Activated CD8-positive, alpha-beta memory T cell treated with anti-CD3 and anti-CD28 coated beads, Interleukin-2, amount 10 ng/mL, durations not matched to agents 7 days and 5 days (primary cell): ENCODE results near the gene VEGFB. TPM values are rescaled to one million over a fixed set of nuclear protein-coding genes. Genes with fewer than 3 reads are reported as not detected.

ENCODE experiments used
- ATAC-seq: fragments of 150-1000 bp; cut with Tn5 transposase; one replicate; pipeline ENCODE4 v1.10.0; 2021; ENCODE audit warnings: moderate library complexity
- CTCF ChIA-PET: fragments of 350-600 bp; sonication (Branson Sonifier 250); formaldehyde crosslinking; loops from one replicate; lab custom pipeline; 2021; ENCODE audit warnings: antibody characterized with exemption; lab: Charles Lee
- DNase-seq: peaks from one replicate; pipeline ENCODE4 v3.0.0-alpha.2; 2020
- H3K27ac Mint-ChIP-seq: one replicate; pipeline ENCODE4 v1.8.0; 2021; ENCODE audit warnings: mild to moderate bottlenecking, mixed read lengths
- H3K27me3 Mint-ChIP-seq: one replicate; pipeline ENCODE4 v1.8.0; 2021; ENCODE audit warnings: mixed read lengths
- H3K36me3 Mint-ChIP-seq: one replicate; pipeline ENCODE4 v1.8.0; 2021; ENCODE audit warnings: mild to moderate bottlenecking, mixed read lengths
- H3K4me1 Mint-ChIP-seq: one replicate; pipeline ENCODE4 v1.8.0; 2021; ENCODE audit warnings: mixed read lengths
- H3K4me3 Mint-ChIP-seq: one replicate; pipeline ENCODE4 v1.8.0; 2021; ENCODE audit warnings: mild to moderate bottlenecking, moderate library complexity, mixed read lengths
- H3K9me3 Mint-ChIP-seq: one replicate; pipeline ENCODE4 v1.8.0; 2022; ENCODE audit warnings: low read depth, mixed read lengths
- total RNA-seq, 2 experiments: library from RNA; stranded (reverse); gene quantifications; one replicate each; pipeline ENCODE4 v1.2.3, GENCODE V29; 2021

VEGFB gene
- total RNA-seq, 2 experiments from 2014 or later = 53.4 to 54.8 TPM

GRCh38 chr11:64229090-64229743, 5.2 kb upstream of the VEGFB start:
- no peak for ATAC-seq
- Mint-ChIP-seq H3K4me1 (peaks cover 49% of the 10 kb centered on the region), H3K4me3 (peak overlapping the region; percentile 76), H3K36me3 (peaks cover 1% of the 10 kb centered on the region), H3K27ac (peak overlapping the region; percentile 85), H3K9me3 (no peaks in the 10 kb centered on the region), H3K27me3 (no peaks in the 10 kb centered on the region)
- DNase-seq = no peak
- CTCF ChIA-PET = interaction anchor here (0.6 to 3.5 kb wide), 6 partner anchors 22 to 102 kb away, joined by 3 to 18 read pairs (median 4); partner anchors contain the start of genes FERMT3 and PLCB3

DNA sequence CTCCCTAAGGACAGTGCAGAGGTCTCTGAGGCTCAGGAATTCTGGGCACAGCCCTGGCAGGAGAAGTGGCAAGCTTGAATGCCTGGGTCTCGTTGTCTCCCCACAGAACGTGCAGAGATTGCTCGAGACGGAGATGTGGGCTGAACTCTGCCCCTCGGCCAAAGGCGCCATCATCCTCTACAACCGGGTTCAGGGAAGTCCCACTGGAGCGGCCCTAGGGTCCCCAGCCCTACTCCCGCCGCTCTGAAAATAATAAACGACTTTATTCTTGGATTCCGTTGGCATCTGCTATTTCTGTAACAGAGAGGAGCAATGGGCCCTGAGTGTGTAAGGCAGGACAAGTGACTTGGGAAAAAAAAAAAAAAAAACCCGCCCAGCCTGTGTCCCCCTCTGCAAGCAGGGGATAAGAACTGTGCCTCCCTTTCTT, 4.6 kb upstream of the VEGFB start:
- Mint-ChIP-seq H3K36me3 (peaks cover 1% of the 10 kb centered on the region), H3K27ac (peak overlapping the region; percentile 85), H3K9me3 (no peaks in the 10 kb centered on the region), H3K4me3 (peak overlapping the region; percentile 76), H3K27me3 (no peaks in the 10 kb centered on the region), H3K4me1 (peaks cover 45% of the 10 kb centered on the region)
- ATAC-seq = no peak
- DNase-seq = no peak
- CTCF ChIA-PET = interaction anchor here (1.0 to 3.5 kb wide), 4 partner anchors 23 to 102 kb away, joined by 3 to 18 read pairs (median 4); partner anchors contain the start of gene FERMT3

- H3K36me3 Mint-ChIP-seq = peaks cover 1% of the 10 kb centered on the region
- peak; percentile 62 for ATAC-seq
- CTCF ChIA-PET = interaction anchor here (1.0 to 3.5 kb wide), 5 partner anchors 15 to 101 kb away, joined by 3 to 18 read pairs (median 5); partner anchors contain the start of gene FERMT3
- no peaks in the 10 kb centered on the region for H3K27me3 Mint-ChIP-seq
- no peaks in the 10 kb centered on the region for H3K9me3 Mint-ChIP-seq
- peak within 1 kb of the TSS; percentile 85 for H3K27ac Mint-ChIP-seq
- peak within 1 kb of the TSS; percentile 76 for H3K4me3 Mint-ChIP-seq
- DNase-seq = peak; percentile 95
- H3K4me1 Mint-ChIP-seq = peaks cover 43% of the 10 kb centered on the region
Measured at GRCh38 chr11:64230171-64230984, 4.0 kb upstream of the VEGFB start, which contains the start of gene DNAJC4. Gene DNAJC4, plus strand, starts transcription at chr11:64230548. Its CDS starts 307 bp downstream, at chr11:64230855.

DNA sequence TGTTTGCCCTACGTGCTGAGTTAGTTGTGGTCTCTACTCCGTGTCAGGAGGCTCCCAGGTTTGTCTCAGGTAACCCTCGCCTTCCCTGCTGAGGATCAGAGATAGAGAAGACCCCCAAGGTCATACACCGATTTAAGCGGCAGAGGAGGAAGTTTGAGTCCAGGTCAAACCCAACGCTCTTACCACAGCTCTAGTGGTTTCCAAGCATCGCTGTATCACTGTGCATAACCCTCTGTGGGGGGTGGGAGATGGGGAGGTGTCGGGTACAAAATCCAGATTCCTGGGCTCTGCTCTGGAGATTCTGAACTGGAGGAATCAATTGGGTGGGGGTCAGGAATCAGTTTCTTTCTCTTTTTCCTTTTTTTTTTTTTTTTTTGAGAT, 3.4 kb upstream of the VEGFB start:
- H3K27ac Mint-ChIP-seq = peak overlapping the region; percentile 85
- ATAC-seq = no peak
- peaks cover 1% of the 10 kb centered on the region for H3K36me3 Mint-ChIP-seq
- no peak for DNase-seq
- peaks cover 48% of the 10 kb centered on the region for H3K4me1 Mint-ChIP-seq
- H3K27me3 Mint-ChIP-seq = no peaks in the 10 kb centered on the region
- CTCF ChIA-PET = interaction anchor here (1.0 to 3.5 kb wide), 4 partner anchors 10 to 29 kb away, joined by 3 to 18 read pairs (median 4); partner anchors contain the start of genes FERMT3 and FKBP2
- peak overlapping the region; percentile 76 for H3K4me3 Mint-ChIP-seq
- H3K9me3 Mint-ChIP-seq = no peaks in the 10 kb centered on the region

DNA sequence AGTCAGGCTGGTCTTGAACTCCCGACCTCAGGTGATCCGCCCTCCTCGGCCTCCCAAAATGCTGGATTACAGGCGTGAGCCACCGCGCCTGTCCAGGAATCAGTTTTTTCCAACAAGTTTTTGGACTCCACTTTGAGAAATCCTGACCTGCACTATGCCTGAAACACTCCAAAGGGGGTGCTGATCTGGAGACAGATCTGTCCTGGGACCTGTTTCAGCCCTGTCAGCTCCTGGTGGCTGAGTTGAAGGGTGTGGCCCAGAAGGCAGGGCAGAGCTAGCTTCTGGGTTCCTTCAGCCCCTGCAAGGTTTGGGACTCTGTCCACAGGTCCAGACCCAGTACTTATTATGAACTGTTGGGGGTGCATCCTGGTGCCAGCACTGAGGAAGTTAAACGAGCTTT, 2.8 kb upstream of the VEGFB start:
- DNase-seq (no peak), ATAC-seq (no peak)
- H3K4me1 Mint-ChIP-seq = peaks cover 48% of the 10 kb centered on the region
- H3K9me3 Mint-ChIP-seq = no peaks in the 10 kb centered on the region
- H3K27me3 Mint-ChIP-seq = no peaks in the 10 kb centered on the region
- CTCF ChIA-PET = interaction anchor here (1.0 to 3.5 kb wide), 3 partner anchors 10 to 25 kb away, joined by 4 to 18 read pairs (median 5); partner anchors contain the start of genes FERMT3 and FKBP2
- H3K36me3 Mint-ChIP-seq = peaks cover 1% of the 10 kb centered on the region
- peak overlapping the region; percentile 76 for H3K4me3 Mint-ChIP-seq
- H3K27ac Mint-ChIP-seq = no peak overlapping the region

- Mint-ChIP-seq H3K27ac (peak overlapping the region; percentile 23), H3K9me3 (no peaks in the 10 kb centered on the region), H3K36me3 (peaks cover 5% of the 10 kb centered on the region), H3K4me1 (peaks cover 45% of the 10 kb centered on the region), H3K4me3 (peak overlapping the region; percentile 76), H3K27me3 (no peaks in the 10 kb centered on the region)
- no peak for DNase-seq
- no peak for ATAC-seq
- CTCF ChIA-PET = interaction anchor here (1.0 to 3.5 kb wide), 3 partner anchors 9 to 28 kb away, joined by 4 to 18 read pairs (median 5); partner anchors contain the start of genes FERMT3 and FKBP2
Measured at GRCh38 chr11:64232182-64232966, 2.0 kb upstream of the VEGFB start.

DNA sequence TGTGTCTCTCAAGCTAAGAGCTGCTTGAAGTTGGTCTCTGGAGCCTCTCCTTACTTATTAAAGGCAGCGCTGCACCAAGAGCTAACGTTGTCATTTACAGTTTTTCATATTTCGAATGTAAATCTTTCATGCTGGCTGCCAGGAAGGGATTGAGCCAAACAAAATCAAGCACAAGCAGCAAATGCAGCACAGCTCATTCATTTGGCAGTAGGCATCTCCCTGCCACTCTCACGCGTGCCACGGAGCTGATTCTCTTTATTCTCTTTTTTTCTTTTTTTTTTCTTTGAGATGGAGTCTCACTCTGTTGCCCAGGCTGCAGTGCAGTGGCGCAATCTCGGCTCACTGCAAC, 1.4 kb upstream of the VEGFB start:
- DNase-seq (no peak), ATAC-seq (no peak)
- CTCF ChIA-PET = interaction anchor here (0.6 to 1.6 kb wide), 2 partner anchors 29 to 1501 kb away, joined by 4 to 5 read pairs; no protein-coding TSS in a partner anchor
- H3K27ac Mint-ChIP-seq = no peak overlapping the region
- H3K27me3 Mint-ChIP-seq = no peaks in the 10 kb centered on the region
- peaks cover 46% of the 10 kb centered on the region for H3K4me1 Mint-ChIP-seq
- H3K9me3 Mint-ChIP-seq = no peaks in the 10 kb centered on the region
- no peak overlapping the region for H3K4me3 Mint-ChIP-seq
- peaks cover 5% of the 10 kb centered on the region for H3K36me3 Mint-ChIP-seq

DNA sequence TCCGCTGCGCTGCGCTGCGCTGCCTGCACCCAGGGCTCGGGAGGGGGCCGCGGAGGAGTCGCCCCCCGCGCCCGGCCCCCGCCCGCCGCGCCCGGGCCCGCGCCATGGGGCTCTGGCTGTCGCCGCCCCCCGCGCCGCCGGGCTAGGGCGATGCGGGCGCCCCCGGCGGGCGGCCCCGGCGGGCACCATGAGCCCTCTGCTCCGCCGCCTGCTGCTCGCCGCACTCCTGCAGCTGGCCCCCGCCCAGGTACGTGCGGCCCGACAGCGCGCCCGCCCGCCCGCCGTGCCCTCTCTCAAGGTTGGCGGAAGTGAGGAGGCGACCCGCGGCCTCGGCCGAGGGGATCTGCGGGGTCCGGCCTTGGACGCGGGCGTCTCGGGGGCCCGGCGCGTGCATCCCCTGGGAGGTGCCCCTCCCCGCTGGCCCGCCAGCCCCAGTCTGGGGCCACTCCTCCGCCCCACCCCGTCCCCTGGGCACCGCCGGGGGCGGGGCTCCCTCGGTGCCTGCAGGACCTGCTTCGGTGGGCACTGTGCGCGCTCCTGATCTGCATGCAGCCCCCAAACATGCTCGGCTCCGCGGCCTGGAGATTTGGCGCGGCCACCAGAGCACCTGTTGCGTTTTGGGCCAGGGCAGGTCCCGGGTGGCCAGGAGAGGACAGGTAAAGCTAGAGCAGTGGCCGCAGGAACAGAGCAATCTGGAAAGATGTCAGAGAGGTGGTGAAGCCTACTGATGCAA, 429 bp downstream of the VEGFB start:
- Mint-ChIP-seq H3K4me1 (peaks cover 38% of the 10 kb centered on the region), H3K4me3 (peak overlapping the region; percentile 81), H3K27me3 (no peaks in the 10 kb centered on the region), H3K36me3 (peaks cover 3% of the 10 kb centered on the region), H3K9me3 (no peaks in the 10 kb centered on the region), H3K27ac (peak overlapping the region; percentile 73)
- ATAC-seq (peak; percentile 48), DNase-seq (peak; percentile 69)
- CTCF ChIA-PET = interaction anchor here (0.6 to 2.3 kb wide), 3 partner anchors 17 to 44 kb away, joined by 3 to 7 read pairs (median 6); no protein-coding TSS in a partner anchor

DNA sequence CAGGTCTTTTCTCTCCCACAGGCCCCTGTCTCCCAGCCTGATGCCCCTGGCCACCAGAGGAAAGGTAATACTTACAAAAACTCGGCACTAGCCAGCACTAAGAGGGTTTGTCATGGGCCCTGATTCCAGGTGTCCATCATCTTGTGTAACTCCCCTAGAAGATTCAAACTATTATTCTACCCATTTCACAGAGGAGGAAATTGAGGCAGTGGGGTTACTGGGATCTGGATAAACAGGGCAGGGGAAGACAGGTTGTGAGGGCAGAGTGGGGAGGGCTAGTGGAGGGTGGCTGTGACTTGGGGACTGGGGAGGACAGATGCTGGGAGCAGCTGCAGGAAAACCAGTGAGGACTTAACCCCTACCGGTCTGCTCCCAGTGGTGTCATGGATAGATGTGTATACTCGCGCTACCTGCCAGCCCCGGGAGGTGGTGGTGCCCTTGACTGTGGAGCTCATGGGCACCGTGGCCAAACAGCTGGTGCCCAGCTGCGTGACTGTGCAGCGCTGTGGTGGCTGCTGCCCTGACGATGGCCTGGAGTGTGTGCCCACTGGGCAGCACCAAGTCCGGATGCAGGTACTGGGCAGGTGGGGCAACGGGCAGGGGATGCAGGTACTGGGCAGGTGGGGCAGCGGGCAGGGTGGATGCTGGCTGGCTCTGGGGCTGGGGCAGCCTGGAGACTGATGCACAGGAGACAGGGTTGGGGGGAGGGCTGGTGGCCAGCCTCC, 1.2 kb downstream of the VEGFB start:
- DNase-seq (no peak), ATAC-seq (no peak)
- CTCF ChIA-PET = interaction anchor here (0.7 to 2.3 kb wide), 3 partner anchors 31 to 69 kb away, joined by 3 to 7 read pairs (median 3); no protein-coding TSS in a partner anchor
- Mint-ChIP-seq H3K9me3 (no peaks in the 10 kb centered on the region), H3K36me3 (peaks cover 3% of the 10 kb centered on the region), H3K27ac (peak overlapping the region; percentile 73), H3K4me1 (peaks cover 44% of the 10 kb centered on the region), H3K4me3 (peak overlapping the region; percentile 81), H3K27me3 (no peaks in the 10 kb centered on the region)

DNA sequence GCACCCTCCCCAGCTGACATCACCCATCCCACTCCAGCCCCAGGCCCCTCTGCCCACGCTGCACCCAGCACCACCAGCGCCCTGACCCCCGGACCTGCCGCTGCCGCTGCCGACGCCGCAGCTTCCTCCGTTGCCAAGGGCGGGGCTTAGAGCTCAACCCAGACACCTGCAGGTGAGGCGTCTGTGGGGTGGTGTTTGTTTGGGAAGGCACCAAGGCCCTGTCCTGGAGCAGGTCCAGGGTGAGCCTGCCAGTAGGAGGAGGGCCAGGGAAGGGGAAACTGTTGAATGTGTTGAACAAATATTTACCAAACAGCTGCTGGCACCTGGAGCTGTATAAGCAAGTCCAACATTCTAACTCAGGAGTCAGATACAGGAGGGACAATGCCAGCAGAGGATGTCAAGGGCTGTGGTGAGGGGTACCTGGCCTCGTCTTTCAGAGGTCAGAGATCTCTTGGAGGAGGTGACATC, 3.1 kb downstream of the VEGFB start:
- Mint-ChIP-seq H3K9me3 (no peaks in the 10 kb centered on the region), H3K27me3 (no peaks in the 10 kb centered on the region), H3K27ac (no peak overlapping the region), H3K4me3 (no peak overlapping the region), H3K4me1 (peaks cover 38% of the 10 kb centered on the region), H3K36me3 (peaks cover 3% of the 10 kb centered on the region)
- CTCF ChIA-PET = interaction anchor here (1.3 kb wide), 1 partner anchor 11 kb away, joined by 6 read pairs; the partner anchor contains the start of genes NUDT22 and TRPT1
- ATAC-seq = no peak
- no peak for DNase-seq

DNA sequence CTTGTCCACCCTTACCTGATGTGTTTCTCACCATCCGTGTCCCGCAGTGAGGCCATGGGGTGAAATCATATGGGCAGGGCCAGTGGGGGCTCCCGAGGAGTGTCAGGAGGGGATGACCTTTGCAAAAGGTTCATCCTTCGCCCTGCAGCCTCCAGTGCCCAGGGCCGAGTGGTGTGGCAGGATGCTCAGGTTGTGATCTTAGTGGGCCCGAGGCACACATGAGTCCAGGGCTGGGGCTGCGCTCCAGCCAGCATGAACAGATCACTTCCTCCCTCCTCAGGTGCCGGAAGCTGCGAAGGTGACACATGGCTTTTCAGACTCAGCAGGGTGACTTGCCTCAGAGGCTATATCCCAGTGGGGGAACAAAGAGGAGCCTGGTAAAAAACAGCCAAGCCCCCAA, 3.7 kb downstream of the VEGFB start:
- H3K36me3 Mint-ChIP-seq = peaks cover 3% of the 10 kb centered on the region
- no peak for DNase-seq
- H3K9me3 Mint-ChIP-seq = no peaks in the 10 kb centered on the region
- H3K4me1 Mint-ChIP-seq = peaks cover 41% of the 10 kb centered on the region
- no peak for ATAC-seq
- no peak overlapping the region for H3K4me3 Mint-ChIP-seq
- peak overlapping the region; percentile 21 for H3K27ac Mint-ChIP-seq
- CTCF ChIA-PET = interaction anchor here (2.7 kb wide), 1 partner anchor 11 kb away, joined by 9 read pairs; the partner anchor contains the start of genes NUDT22 and TRPT1
- no peaks in the 10 kb centered on the region for H3K27me3 Mint-ChIP-seq
